ENCODE measurements around the gene CACNA2D1.

GRCh38 chr7:82202107-82202506 is 241.5 kb downstream of the CACNA2D1 start:
- no peak for TF ChIP-seq PPARA (CRISPR knock-in tag; IDR thresholded peaks at IDR 0.05; ENCODE audit: borderline replicate concordance)
- TF ChIP-seq TOX (CRISPR knock-in tag; IDR thresholded peaks at IDR 0.05; ENCODE audit: borderline replicate concordance): no peak
- TF ChIP-seq RARB (CRISPR knock-in tag; IDR thresholded peaks at IDR 0.05): no peak
- no peak for TF ChIP-seq CREB5 (CRISPR knock-in tag; IDR thresholded peaks at IDR 0.05; ENCODE audit: low read depth)
- no peak for TF ChIP-seq ISL1 (CRISPR knock-in tag; IDR thresholded peaks at IDR 0.05)
- no peak for TF ChIP-seq TSHZ2 (CRISPR knock-in tag; IDR thresholded peaks at IDR 0.05)
- no peak for TF ChIP-seq TCF4 (CRISPR knock-in tag; IDR thresholded peaks at IDR 0.05; ENCODE audit: borderline replicate concordance)
- TF ChIP-seq ZNF565 (CRISPR knock-in tag; conservative IDR thresholded peaks at IDR 0.05; ENCODE audit: low read depth): no peak
- no peak for TF ChIP-seq POU6F1 (CRISPR knock-in tag; IDR thresholded peaks at IDR 0.05; ENCODE audit: borderline replicate concordance, low read depth)

All from SK-N-SH treated with all-trans-retinoic acid at 6 μM for 48 hours (cell line).